ENCODE measurements around the gene ANO6.
A peak's percentile ranks its signal among the peaks of the same experiment; 100 is the strongest.

ANO6 gene

GRCh38 chr12:45281994-45282393 lies 66.1 kb downstream of the ANO6 start:
- DNase-seq (ENCODE audit: low spot score): no peak

GRCh38 chr12:45282411-45282810 lies 66.5 kb downstream of the ANO6 start:
- no peak for DNase-seq (ENCODE audit: low spot score)

DNA sequence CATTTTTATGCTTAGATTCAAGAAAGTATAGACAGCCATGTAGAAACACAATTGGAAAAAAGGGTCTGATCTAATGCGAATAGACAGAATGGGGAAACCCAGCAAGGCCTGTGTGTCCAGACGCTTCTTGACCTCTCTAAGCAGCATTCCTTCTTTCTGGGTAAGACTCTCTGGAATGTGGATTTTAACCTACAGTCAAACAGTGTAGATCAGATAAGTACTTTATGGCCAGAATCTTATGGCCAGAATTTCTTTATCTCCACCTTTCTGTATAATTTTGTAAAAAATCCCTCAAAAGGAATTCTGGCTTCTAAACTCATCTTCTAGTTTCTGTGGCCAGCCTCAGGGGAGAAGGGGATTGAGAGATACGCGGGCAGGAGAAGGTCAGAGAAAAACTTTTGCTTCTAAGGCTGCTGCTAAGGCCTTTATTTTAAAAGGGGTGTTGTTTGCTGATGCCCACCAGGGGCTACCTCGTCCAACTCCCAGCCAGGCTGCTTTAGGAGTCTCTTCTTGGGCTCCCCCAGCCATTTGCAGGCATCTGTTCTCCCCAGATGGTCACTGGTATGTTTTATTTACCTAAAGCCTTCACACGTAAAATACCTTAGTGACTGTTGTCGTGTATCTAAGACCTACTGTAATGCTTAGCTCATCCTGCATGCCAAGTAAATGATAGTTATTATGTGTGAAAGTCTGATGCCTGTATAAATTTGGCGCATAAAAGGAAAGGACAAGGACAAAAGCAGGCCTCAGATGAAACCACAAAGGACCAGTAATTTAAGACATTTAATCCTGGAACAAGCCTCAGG lies 68.4 kb downstream of the ANO6 start:
- peak; percentile 56 for DNase-seq (ENCODE audit: low spot score)

- no peak for DNase-seq (ENCODE audit: low spot score)
Observed at GRCh38 chr12:45285717-45286116, 69.8 kb downstream of the ANO6 start.

GRCh38 chr12:45286621-45287020 lies 70.7 kb downstream of the ANO6 start:
- no peak for DNase-seq (ENCODE audit: low spot score)

GRCh38 chr12:45289245-45290215 lies 73.6 kb downstream of the ANO6 start:
- DNase-seq (ENCODE audit: low spot score): no peak

GRCh38 chr12:45290216-45290605 lies 74.3 kb downstream of the ANO6 start:
- no peak for DNase-seq (ENCODE audit: low spot score)

GRCh38 chr12:45291518-45291917 lies 75.6 kb downstream of the ANO6 start:
- no peak for DNase-seq (ENCODE audit: low spot score)

DNA sequence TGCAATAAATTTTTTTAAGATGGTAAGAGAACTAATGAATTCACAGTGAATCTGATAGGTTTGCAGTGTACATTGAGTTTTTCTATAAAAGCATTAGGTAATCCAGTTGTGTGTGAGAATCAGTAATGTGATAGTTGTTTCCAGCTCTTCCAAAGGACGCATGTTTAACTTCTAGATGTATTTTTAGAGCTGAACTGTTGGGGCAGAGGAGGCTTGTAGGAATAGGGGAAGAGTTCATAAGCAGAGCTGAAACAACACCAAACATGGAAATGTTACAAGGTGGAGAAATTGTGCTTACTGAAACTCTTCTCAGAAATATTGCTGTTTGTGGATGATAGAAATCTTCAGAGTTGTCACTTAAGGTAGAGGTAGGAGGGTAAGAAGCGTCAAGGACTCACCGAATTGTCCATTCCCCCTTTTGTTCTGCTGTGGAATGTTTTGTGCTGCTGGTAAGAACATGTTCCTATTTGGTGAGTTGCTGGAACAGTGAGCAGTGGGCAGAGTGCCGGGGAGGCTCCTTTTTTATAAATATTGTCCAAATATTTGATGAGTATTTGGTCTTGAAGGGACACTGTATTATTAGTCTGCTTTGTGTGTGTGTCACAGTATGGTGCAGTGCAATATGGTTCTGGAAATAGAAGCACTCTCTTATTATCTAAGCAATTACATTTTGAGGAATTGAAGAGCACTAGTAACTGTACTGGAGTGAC lies 76.7 kb downstream of the ANO6 start:
- DNase-seq (ENCODE audit: low spot score): no peak

DNA sequence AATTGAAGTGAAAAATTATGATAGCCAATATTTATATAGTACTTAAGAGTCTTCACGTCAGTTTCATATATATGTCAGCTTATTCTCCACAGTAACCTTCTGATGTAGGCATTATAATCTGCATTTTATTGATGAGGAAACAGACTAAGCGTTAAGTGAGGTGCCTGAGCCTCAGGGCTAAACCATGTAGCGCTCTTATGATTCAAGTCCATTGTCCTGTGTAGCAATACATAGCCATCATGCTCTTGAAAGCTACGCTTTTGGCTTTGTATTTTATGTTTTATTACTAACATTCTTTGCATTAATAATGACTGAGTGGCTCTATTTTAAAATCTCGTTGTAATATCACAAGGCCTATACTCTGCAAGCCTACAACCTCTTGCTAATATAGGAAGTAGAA lies 79.0 kb downstream of the ANO6 start:
- no peak for DNase-seq (ENCODE audit: low spot score)

- DNase-seq (ENCODE audit: low spot score): no peak
Observed at GRCh38 chr12:45296046-45296586, 80.2 kb downstream of the ANO6 start.

- no peak for DNase-seq (ENCODE audit: low spot score)
Observed at GRCh38 chr12:45298047-45298446, 82.2 kb downstream of the ANO6 start.

DNA sequence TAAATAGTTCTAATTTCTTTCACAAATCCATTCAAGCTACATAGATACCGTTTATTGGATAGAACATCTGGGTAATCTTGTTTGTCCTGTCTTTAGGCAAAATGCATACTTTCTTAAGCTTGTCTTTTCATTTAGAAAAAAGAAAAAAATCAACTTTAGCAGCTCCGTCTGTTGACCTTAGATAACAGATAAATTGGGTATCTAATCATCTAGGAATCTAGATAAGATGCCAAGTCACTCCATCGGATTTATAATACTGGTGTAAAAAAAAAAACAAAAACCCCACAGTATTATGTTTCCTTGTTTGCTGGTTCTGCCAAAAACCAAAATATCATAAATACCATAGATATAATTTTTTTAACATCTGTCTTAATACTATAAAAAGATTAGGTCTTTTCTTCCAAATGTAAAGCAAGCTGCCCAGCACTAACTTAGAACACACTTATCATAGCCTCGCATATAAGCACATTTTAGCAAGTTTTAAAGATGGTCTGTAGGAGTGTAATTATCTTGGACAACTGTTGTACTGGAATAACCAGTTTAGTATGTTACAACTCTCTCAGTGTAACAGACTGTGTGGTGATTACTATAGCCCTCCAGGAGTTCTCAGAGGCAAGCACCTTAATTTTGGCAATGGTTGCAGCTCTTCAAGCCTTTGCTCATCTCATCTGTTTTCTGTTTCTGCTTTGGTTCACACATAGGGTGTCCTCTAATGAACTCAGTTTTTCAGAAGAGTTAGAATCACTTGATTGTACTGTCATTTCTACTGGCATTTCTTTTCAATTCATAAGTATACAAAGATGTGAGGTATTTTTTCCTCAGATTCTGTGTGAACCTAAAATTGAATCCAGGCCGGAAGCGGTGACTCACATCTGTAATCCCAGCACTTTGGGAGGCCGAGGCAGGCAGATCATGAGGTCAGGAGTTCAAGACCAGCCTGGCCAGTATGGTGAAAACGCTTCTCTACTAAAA lies 83.1 kb downstream of the ANO6 start:
- DNase-seq (ENCODE audit: low spot score): no peak

DNA sequence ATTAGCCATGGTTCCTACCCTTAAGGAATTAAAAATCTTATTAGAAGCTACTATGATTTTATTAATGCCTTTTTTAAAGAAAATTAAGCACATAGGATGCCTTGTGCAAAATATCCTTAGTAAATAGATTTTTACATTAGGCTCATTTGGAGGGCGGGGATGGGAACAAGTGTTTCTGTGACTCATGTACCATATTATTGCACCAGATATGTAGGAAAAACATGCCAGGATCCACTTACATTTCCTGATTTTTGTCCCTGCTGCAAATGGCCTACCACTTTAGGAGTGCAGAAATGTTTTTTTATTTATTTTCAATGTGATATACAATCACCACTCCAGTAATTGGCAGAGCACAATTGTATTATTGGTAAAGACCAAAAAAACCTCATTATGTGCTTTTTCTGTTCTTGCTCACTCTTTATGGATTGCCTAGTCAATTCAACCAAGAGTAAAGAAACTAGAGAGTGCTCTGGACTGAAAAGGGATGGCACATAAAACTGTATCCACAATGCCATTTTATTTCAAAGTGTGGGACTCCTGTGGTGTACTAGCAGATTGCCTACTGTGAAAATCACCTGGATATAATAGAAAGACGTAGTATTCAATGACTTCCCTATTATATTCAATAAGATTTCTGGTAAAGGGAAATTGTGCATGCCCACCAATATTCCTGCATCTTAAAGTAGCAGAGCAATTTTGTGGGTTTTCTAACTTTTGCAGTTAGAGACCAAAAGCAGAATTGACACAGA lies 86.9 kb downstream of the ANO6 start:
- DNase-seq (ENCODE audit: low spot score): no peak

DNA sequence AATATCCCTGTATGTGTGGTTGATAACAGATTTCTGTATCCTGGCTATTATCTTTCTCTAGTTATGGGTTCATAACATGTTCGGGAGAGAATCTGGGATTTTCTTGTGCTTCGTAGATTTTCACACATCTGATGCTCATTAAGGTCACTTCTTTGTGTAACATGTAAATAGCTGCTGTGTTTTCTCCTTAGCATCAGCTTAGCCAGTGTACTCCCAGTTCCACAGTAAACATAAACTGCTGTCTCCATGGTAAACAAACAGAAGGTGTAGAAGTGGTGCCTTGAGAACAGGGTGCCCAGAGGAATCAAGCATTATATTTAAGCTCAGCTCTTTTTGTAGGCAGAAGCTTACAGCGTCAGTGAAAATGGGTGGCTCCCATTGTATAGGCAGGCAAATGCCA lies 88.0 kb downstream of the ANO6 start:
- DNase-seq (ENCODE audit: low spot score): no peak

GRCh38 chr12:45304514-45305178 lies 88.8 kb downstream of the ANO6 start:
- no peak for DNase-seq (ENCODE audit: low spot score)

DNA sequence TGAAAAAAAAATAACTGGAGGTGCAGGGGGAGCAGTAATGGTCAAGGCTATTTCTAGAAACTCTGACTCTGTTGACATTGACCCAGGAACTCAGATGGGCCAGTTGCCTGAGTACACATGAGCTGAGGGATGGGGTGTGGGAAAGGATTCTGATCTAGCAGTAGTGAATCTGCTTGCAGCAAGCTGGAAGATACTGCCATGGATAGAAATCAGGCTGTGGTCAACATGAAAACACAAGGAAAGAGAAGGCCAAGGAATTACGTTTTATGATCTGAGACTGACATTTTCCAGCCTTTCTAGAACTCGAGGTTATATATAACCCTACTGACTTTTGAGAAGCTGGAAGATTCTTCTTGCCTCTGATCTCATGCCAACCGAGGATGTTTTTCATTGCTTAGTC lies 90.0 kb downstream of the ANO6 start:
- no peak for DNase-seq (ENCODE audit: low spot score)

GRCh38 chr12:45309836-45310626 lies 94.1 kb downstream of the ANO6 start:
- DNase-seq (ENCODE audit: low spot score): no peak

GRCh38 chr12:45310627-45310968 lies 94.7 kb downstream of the ANO6 start:
- no peak for DNase-seq (ENCODE audit: low spot score)
